Stimulated activated CD4-positive, alpha-beta T cell treated with anti-CD3 and anti-CD28 coated beads, Interleukin-12 subunit alpha, Interleukin-12 subunit beta, amount 100 ng/mL, for 48 hours (primary cell): ENCODE results near the gene RAD54L2.
"Not testable (repeated sequence)": the region's sequence is repeated elsewhere in the genome, so short reads cannot be mapped to it uniquely, and the experiment has no call there.

Experiments
- DNase-seq, 3 donors: peaks; one replicate each; pipeline ENCODE4 v3.0.0-alpha.2; 2020; ENCODE audit warnings: low read depth in 2 of 3, low spot score in 1 of 3

RAD54L2 gene

GRCh38 chr3:51538115-51538458, 432 bp upstream of the RAD54L2 start:
- DNase-seq: peak in 1 of 3 donors; percentile 7

DNA sequence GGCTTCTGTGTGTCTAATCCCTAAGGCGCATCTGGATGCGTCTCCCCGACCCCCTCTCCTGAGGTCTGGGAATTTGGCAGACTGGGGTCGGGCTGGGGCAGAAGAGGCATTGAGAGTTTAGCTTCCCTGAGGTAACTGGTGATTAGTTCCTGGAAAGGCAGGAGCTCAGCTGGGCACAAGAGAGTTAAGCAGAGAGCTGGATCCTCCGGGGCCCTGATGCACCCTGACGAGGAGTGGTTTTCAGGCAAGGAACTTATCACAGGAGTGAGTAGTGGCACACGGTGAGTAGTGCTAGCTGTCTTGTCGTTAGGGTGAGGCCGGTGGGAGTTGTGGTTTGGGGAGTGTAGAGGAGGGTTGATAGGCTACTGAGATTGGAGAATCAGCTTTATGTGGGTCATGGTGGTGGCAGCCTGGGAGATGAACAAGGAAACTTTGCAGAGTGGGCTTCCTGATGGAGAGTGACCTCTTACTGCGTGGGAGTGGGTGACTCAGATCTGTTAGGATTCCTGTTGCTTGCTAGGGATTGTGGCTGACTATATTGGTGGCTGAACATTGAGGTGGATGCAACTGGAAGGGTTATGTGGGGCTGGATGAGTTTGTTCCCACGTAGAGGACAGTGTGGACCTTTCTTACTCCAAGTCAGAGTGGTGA, 897 bp downstream of the RAD54L2 start:
- DNase-seq: peak; percentile 32 to 48 (median 37)

DNA sequence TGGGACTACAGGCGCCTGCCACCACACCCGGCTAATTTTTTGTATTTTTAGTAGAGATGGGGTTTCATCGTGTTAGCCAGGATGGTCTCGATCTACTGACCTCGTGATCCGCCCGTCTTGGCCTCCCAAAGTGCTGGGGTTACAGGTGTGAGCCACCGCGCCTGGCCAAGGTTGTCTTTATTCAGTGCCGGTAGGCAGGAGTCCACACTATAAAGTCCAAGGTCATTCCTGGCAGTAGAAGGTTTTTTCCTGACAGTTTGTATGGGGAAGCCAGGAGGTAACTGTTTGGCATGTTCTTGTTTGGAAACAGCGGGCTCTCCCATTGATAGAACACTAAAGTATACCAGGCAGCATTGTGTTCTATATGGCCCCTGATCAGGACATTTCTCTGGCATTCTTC, 4.1 kb downstream of the RAD54L2 start:
- not testable (repeated sequence) for DNase-seq

GRCh38 chr3:51544011-51544775, 5.7 kb downstream of the RAD54L2 start:
- no peak for DNase-seq

DNA sequence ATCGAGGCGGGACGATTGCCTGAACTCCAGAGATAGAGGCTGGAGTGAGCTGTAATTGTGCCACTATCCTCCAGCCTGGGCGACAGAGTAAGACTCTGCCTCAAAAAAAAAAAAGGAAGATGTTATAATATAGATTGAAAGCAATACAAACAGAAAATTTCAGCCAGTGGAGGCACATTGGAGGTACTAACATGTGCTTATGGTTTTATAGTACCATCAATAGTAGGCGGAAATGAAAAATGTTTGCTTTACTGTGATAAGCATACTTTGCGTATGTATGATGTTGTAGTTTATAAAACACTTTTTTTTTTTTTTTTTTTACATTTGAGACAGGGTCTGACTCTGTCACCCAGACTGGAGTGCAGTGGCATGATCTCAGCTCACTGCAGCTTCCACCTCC, 8.8 kb downstream of the RAD54L2 start:
- DNase-seq: no peak

DNA sequence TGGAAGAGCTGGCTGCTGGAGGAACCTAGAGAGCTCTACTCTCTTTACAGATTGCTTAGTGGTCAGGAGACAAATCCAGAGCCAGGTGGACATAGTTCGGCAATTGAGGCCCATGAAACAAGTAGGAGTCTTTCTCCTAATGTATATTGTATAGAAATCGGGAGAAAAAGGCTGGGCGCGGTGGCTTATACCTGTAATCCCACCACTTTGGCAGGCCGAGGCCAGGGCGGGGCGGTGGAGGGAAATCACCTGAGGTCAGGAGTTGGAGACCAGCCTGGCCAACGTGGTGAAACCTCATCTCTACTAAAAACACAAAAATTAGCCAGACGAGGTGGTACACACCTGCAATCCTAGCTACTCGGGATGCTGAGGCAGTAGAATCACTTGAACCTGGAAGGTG, 10.8 kb downstream of the RAD54L2 start:
- DNase-seq: no peak

DNA sequence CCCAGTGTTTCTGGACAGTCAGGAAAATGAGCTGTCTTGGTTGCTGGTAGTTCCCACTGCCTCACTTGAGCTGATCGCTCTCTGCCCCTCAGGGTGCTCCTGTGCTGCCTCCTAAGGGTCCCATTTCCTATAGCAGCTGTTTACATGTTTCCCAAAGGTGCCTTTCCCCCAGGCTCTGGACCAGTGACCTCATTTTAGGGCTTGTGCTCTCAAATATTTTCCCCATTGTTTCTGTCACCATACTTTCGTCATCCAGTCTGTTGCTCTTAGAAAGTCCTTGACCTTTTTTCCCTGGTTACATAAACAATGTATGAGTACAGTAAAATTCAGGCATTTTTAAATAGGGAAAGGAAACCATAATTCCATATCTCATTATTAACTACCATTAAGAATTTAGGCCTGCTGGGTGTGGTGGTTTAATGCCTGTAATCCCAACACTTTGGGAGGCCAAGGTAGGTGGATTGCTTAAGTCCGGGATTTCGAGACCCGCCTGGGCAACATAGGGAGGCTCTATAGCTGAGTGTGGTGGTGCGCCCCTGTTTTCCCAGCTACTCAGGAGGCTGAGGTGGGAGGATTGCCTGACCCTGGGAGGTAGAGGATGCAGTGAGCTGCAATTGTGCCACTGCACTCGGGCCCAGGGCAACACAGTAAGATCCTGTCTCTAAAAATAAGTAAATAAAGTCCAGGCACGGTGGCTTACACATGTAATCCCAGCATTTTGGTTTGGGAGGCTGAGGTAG, 11.7 kb downstream of the RAD54L2 start:
- DNase-seq: no peak

DNA sequence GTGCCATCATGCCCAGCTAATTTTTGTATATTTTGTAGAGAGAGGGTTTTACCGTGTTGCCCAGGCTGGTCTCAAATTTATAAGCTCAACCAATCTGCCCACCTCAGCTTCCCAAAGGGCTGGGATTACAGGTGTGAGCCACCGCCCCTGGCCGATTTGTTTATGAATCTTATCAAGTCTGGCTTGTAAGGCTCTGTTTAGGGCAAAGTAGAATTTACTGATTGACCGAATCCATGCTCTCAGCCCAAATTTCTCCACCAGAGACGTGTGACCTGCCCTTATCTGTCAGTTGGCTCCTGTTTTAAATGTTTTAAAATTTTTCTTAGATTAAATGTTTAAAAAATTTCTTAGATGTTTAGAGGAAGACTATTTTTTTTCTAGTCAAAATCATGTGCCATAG, 19.5 kb downstream of the RAD54L2 start:
- DNase-seq: no peak

GRCh38 chr3:51559411-51559888, 20.9 kb downstream of the RAD54L2 start:
- no peak for DNase-seq

DNA sequence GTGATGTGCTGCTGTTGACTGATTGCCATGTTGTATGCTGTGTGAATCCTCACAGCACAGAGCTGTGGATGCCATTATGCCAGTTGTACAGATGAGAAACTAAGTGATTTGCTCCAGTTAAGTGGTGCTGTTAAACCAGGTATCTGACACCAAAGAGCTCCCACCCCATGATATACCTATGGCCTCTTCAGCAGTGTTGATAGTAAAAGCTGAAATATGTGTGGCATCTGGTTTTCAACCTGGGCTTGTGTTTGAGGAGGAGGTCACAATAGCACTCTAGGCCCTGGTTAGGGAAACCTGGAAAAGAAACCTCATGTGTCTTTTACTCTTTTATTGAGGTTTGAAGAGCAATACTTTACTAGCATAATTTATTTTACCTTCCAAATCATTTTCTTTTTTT, 21.4 kb downstream of the RAD54L2 start:
- no peak for DNase-seq

DNA sequence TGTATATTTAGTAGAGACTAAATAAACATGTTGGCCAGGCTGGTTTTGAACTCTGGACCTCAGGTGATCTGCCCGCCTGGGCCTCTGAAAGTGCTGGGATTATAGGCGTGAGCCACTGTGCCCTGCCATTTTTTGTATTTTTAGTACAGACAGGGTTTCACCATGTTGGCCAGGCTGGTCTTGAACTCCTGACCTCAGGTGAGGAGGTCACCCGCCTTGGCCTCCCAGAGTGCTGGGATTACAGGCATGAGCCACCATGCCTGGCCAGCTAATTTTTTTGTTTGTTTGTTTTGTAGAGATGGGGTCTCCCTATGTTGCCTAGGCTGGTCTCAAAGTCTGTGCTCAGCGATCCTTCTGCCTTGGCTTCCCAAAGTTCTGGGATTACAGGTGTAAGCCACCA, 23.9 kb downstream of the RAD54L2 start:
- not testable (repeated sequence) for DNase-seq

GRCh38 chr3:51568036-51568435, 29.5 kb downstream of the RAD54L2 start:
- DNase-seq: no peak

GRCh38 chr3:51568996-51569395, 30.5 kb downstream of the RAD54L2 start:
- no peak for DNase-seq

DNA sequence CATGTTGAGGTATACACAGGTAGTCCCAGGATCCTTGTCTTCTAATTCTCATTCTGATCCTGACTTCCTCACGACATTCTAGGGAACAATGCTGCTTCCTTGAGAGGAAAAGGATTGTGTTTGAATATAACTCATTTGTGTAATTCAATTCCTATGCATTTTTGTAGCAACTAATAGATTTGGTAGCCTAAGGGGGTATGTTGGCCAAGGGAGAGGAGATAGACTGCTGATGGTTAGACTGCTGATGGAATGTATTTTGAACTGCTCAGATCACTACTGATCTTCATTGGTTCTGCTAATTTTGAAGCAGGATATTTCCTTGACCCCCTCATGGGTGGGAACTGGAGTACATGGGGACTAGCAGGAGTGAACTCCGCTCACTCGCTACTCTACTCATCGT, 39.7 kb downstream of the RAD54L2 start:
- DNase-seq: no peak

DNA sequence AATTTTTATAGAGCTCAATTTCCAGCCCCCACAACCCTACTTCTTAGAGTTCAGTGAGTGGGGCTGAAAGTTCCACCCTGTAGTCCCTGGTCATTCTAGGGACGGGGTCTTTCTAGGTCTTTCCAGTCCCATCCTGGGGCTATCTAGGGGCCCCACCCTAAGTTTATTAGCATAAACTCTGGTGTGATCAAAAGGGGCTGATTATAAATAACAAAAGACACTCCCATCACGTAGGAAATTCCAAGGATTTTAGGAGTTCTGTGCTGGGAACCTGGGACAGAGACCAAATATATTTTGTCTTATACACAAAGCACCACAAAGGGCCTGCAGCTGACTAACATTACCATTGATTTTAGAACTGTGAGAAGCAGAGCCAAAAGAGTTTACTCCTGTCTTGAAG, 41.9 kb downstream of the RAD54L2 start:
- DNase-seq: no peak

DNA sequence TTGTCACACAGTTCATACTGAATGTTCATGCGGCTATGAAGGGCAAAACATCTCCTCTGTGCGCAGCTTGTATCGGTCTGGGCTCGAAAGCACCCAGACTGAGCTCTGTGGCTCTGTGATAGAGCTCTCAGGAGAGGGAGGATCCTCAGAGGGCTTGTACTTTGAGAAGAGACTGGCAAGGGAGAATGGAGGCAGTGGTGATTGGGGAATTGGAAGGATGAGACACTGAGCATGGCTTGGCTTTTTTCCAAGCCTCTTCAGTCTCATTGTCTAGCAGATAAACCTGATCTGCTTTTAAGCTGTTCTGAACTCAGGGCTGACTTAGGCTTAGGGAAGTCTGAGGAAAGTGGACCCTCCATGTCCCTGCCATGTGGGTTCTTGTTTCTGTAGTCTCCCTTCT, 43.0 kb downstream of the RAD54L2 start:
- DNase-seq: no peak

DNA sequence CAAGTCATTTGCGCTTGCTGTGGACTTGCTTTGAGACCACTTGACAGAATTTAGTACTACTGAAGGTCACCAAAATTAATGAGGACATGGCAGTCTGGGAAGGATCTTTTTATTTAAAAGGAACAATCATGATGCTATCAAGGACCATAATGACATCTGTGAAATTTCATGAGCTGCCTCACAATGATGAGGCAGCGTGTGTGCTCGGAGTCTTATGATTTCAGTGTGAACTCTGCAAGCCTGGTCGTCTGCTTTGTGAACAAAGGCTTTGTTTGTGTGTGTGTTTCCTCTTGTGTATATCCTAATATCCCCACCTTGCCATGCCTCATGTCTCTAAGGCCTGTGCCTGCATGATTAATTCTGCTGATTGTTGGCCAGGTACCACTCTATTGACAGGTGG, 46.7 kb downstream of the RAD54L2 start:
- DNase-seq: no peak

DNA sequence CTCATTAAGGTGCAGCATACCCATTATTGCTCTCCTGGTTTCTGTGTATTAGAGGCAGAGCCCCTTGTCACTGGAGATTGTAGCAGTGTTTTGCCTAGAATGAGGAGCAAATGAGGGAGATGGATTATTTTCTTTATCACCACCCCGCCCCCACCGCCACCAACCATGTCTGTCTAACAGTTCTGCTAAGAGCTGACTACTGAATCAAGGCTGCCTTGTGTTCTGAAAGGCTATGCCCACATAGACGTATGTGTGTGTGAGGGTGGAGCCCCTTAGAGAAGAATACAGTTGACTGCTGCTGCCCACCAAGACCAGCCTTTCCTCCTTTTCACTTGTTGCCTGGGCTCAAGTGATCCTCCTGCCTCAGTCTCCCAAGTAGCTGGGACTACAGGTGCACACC, 47.4 kb downstream of the RAD54L2 start:
- DNase-seq: no peak
